ENCODE data around the gene SCARF2. TPM values are rescaled to one million over a fixed set of nuclear protein-coding genes. Genes with fewer than 3 reads are reported as not detected.

SCARF2 gene
- total RNA-seq, 4 donors from 2014 or later, result 14.8 to 25.3 (median 20.1) TPM

- H3K4me1 ChIP-seq, result peaks cover 0 to 71% (median 15%) of the 10 kb centered on the region in 3 donors
- peak overlapping the region; percentile 48 to 80 for H3K4me3 ChIP-seq
- TF ChIP-seq, protein P1, sequence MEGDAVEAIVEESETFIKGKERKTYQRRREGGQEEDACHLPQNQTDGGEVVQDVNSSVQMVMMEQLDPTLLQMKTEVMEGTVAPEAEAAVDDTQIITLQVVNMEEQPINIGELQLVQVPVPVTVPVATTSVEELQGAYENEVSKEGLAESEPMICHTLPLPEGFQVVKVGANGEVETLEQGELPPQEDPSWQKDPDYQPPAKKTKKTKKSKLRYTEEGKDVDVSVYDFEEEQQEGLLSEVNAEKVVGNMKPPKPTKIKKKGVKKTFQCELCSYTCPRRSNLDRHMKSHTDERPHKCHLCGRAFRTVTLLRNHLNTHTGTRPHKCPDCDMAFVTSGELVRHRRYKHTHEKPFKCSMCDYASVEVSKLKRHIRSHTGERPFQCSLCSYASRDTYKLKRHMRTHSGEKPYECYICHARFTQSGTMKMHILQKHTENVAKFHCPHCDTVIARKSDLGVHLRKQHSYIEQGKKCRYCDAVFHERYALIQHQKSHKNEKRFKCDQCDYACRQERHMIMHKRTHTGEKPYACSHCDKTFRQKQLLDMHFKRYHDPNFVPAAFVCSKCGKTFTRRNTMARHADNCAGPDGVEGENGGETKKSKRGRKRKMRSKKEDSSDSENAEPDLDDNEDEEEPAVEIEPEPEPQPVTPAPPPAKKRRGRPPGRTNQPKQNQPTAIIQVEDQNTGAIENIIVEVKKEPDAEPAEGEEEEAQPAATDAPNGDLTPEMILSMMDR (IDR thresholded peaks at IDR 0.05), result no peak
- TF ChIP-seq EP300 (IDR thresholded peaks at IDR 0.05), result no peak
- TF ChIP-seq POLR2AphosphoS5 (IDR thresholded peaks at IDR 0.05), result no peak
- no peak for TF ChIP-seq POLR2A (IDR thresholded peaks at IDR 0.05)
- no peaks in the 10 kb centered on the region for H3K9me3 ChIP-seq
- H3K36me3 ChIP-seq, result peaks cover 0 to 6% of the 10 kb centered on the region in 2 donors
- peaks cover 13% of the 10 kb centered on the region for H3K27me3 ChIP-seq
- peak overlapping the region; percentile 49 to 88 (median 84) for H3K27ac ChIP-seq
- peak; percentile 4 for ATAC-seq
- 0% methylated on average over 9 to 14 of the region's 61 CpGs for WGBS, 2 donors (ENCODE audit: low coverage in 1 of 2)
Measured at GRCh38 chr22:20436768-20437612, 635 bp downstream of the SCARF2 start.

GRCh38 chr22:20436307-20436767 is 1.3 kb downstream of the SCARF2 start:
- Histone ChIP-seq H3K27me3 (peaks cover 20% of the 10 kb centered on the region), H3K4me1 (peaks cover 0 to 71% (median 19%) of the 10 kb centered on the region in 3 donors), H3K36me3 (no peaks in the 10 kb centered on the region), H3K4me3 (peak overlapping the region; percentile 48 to 80), H3K27ac (peak overlapping the region in 3 of 4 donors; percentile 84 to 88 (median 85)), H3K9me3 (no peaks in the 10 kb centered on the region)
- TF ChIP-seq POLR2A (IDR thresholded peaks at IDR 0.05) (no peak), POLR2AphosphoS5 (IDR thresholded peaks at IDR 0.05) (no peak), EP300 (IDR thresholded peaks at IDR 0.05) (no peak)
- TF ChIP-seq, protein P1 (IDR thresholded peaks at IDR 0.05), result no peak
- no CpG with 5 or more reads among the region's 56 CpGs for WGBS, 2 donors (ENCODE audit: low coverage in 1 of 2)
- peak; percentile 39 for ATAC-seq

GRCh38 chr22:20435436-20436306 is 2.0 kb downstream of the SCARF2 start:
- H3K4me1 ChIP-seq, result peaks cover 0 to 74% (median 21%) of the 10 kb centered on the region in 3 donors
- H3K36me3 ChIP-seq, result peaks cover 0 to 1% of the 10 kb centered on the region in 2 donors
- no peak for TF ChIP-seq POLR2AphosphoS5 (IDR thresholded peaks at IDR 0.05)
- no peak for TF ChIP-seq POLR2A (IDR thresholded peaks at IDR 0.05)
- TF ChIP-seq, protein P1 (IDR thresholded peaks at IDR 0.05), result no peak
- no peak for TF ChIP-seq EP300 (IDR thresholded peaks at IDR 0.05)
- H3K27me3 ChIP-seq, result peaks cover 20% of the 10 kb centered on the region
- WGBS, 2 donors (ENCODE audit: low coverage in 1 of 2), result 58% methylated on average over 4 of the region's 11 CpGs; no CpG with 5 or more reads in 1 of the 2 donors
- H3K4me3 ChIP-seq, result peak overlapping the region; percentile 48 to 80
- no peak for ATAC-seq
- H3K9me3 ChIP-seq, result no peaks in the 10 kb centered on the region
- peak overlapping the region in 3 of 4 donors; percentile 84 to 88 (median 85) for H3K27ac ChIP-seq

DNA sequence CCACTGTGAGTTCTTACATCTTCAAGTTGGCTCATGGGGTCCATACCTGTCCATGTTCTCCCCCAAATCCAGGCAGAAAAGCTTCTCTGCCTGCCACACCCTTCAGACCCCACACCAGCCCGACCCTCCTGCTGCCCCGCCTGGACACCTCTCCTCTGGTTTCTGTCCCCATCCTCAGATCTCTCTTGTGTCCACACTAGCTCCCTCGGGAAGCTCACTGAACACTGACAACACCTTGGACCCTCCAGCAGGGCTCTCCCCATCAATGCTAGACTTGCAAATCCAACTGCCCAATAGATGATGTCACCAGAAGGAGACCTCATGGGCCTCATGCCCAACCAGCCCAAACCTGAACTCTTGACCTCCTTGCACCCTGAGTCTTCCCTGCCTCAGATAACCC is 2.9 kb downstream of the SCARF2 start:
- no peak for TF ChIP-seq POLR2A (IDR thresholded peaks at IDR 0.05)
- no peak for TF ChIP-seq POLR2AphosphoS5 (IDR thresholded peaks at IDR 0.05)
- TF ChIP-seq EP300 (IDR thresholded peaks at IDR 0.05), result no peak
- TF ChIP-seq, protein P1 (IDR thresholded peaks at IDR 0.05), result no peak
- Histone ChIP-seq H3K4me1 (peaks cover 0 to 82% (median 21%) of the 10 kb centered on the region in 3 donors), H3K36me3 (peaks cover 0 to 10% of the 10 kb centered on the region in 2 donors), H3K27me3 (peaks cover 20% of the 10 kb centered on the region), H3K4me3 (no peak overlapping the region), H3K27ac (no peak overlapping the region), H3K9me3 (no peaks in the 10 kb centered on the region)
- 79 to 100% methylated on average over 2 to 3 of the region's 3 CpGs for WGBS, 2 donors (ENCODE audit: low coverage in 1 of 2)
- no peak for ATAC-seq
